Fibroblast of skin of scalp (primary cell): ENCODE data around the gene PNPLA5.

Experiments
- DNase-seq: peaks from one replicate; pipeline ENCODE4 v3.0.0-alpha.2; 2013

PNPLA5 gene

GRCh38 chr22:43835736-43836135 lies 56.1 kb downstream of the PNPLA5 start:
- DNase-seq = no peak

- DNase-seq = no peak
These were observed 56.6 kb downstream of the PNPLA5 start for GRCh38 chr22:43835166-43835565.

GRCh38 chr22:43833286-43834240 lies 58.2 kb downstream of the PNPLA5 start:
- DNase-seq = no peak

- no peak for DNase-seq
These were observed 59.2 kb downstream of the PNPLA5 start for GRCh38 chr22:43832393-43833265.

GRCh38 chr22:43831561-43832392 lies 60.0 kb downstream of the PNPLA5 start:
- no peak for DNase-seq

GRCh38 chr22:43830931-43831560 lies 60.8 kb downstream of the PNPLA5 start:
- DNase-seq = no peak

- DNase-seq = peak; percentile 33
These were observed 61.6 kb downstream of the PNPLA5 start for GRCh38 chr22:43829904-43830851.
